Gastrocnemius medialis (tissue), 4 donors: ENCODE results near the gene OMA1.

ENCODE experiments used
- POLR2A ChIP-seq, 2 donors: fragments of 450-650 bp; IDR thresholded peaks; one replicate each; pipeline ENCODE4 v1.6.1; 2017; ENCODE audit warnings: antibody characterized with exemption in 2 of 2, mild to moderate bottlenecking in 2 of 2, moderate library complexity in 2 of 2
- TF ChIP-seq, protein P1 (sequence below), 5 experiments: fragments of 450-650 bp in 3 of 5; fragments of 200-600 bp in 2 of 5; sonication (generic) in 2 of 5; IDR thresholded peaks in 4 of 5; conservative IDR thresholded peaks in 1 of 5; 1 replicate in 4 of 5; 2 replicates in 1 of 5; pipeline ENCODE4 v1.5.1; 2016 to 2019; ENCODE audit warnings: antibody characterized with exemption in 5 of 5, mild to moderate bottlenecking in 3 of 5, moderate library complexity in 3 of 5

DNA sequence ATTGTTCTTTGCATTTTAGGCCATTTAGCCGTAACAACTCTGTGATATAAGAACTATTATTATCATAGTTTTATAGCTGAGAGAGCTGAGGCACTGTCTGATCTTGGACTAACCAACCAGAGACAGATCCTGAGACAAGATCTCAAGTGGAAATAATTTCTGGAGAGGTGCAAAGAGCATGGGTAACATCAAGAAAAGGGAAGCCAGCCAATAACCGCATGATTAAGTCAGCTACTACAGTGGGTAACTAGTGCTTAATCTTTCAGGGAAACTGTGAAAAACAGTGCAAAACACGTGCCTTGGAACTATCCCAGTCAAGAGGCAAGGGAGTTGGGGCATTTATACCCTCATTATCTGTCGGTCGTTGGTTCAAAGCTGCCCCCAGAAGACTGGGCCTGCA, 105.8 kb downstream of the OMA1 start:
- no peak for TF ChIP-seq POLR2A (IDR thresholded peaks at IDR 0.05)
- TF ChIP-seq, protein P1, sequence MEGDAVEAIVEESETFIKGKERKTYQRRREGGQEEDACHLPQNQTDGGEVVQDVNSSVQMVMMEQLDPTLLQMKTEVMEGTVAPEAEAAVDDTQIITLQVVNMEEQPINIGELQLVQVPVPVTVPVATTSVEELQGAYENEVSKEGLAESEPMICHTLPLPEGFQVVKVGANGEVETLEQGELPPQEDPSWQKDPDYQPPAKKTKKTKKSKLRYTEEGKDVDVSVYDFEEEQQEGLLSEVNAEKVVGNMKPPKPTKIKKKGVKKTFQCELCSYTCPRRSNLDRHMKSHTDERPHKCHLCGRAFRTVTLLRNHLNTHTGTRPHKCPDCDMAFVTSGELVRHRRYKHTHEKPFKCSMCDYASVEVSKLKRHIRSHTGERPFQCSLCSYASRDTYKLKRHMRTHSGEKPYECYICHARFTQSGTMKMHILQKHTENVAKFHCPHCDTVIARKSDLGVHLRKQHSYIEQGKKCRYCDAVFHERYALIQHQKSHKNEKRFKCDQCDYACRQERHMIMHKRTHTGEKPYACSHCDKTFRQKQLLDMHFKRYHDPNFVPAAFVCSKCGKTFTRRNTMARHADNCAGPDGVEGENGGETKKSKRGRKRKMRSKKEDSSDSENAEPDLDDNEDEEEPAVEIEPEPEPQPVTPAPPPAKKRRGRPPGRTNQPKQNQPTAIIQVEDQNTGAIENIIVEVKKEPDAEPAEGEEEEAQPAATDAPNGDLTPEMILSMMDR (IDR thresholded peaks at IDR 0.05 in 4 of 5, conservative IDR thresholded peaks at IDR 0.05 in 1 of 5) = no peak
